Ovary (tissue), 9 donors: Measurements from ENCODE around the gene ADK. TPM values are rescaled to one million over a fixed set of nuclear protein-coding genes. Genes with fewer than 3 reads are reported as not detected.

ENCODE experiments used
- DNase-seq, 5 donors: peaks; one replicate each; pipeline ENCODE4 v3.0.0-alpha.2; 2019 to 2020
- H3K27ac ChIP-seq, 2 donors: fragments of 200-600 bp; one replicate each; pipeline versions ENCODE4 v1.5.1 to v1.8.0; 2019 to 2022
- H3K27me3 ChIP-seq: fragments of 200-600 bp; one replicate; pipeline ENCODE4 v1.8.0; 2022
- H3K36me3 ChIP-seq: fragments of 200-600 bp; sonication (generic); one replicate; pipeline ENCODE4 v1.5.1; 2019
- H3K4me1 ChIP-seq: one replicate; pipeline ENCODE4 v1.8.1; 2013; ENCODE audit warnings: mild to moderate bottlenecking, moderate library complexity; ENCODE audit not compliant: insufficient read depth
- H3K4me3 ChIP-seq: fragments of 200-600 bp; sonication (generic); one replicate; pipeline ENCODE4 v1.5.1; 2017
- H3K9me3 ChIP-seq, 2 donors: fragments of 200-600 bp in 1 of 2; sonication (generic) in 1 of 2; one replicate each; pipeline versions ENCODE4 v1.5.1 to v1.8.1; 2013 to 2019; ENCODE audit warnings: mild to moderate bottlenecking in 1 of 2, moderate library complexity in 1 of 2
- EP300 ChIP-seq: sonication (generic); formaldehyde crosslinking; IDR thresholded peaks from one replicate; pipeline ENCODE4 v1.6.1; 2017; ENCODE audit warnings: antibody characterized with exemption
- POLR2A ChIP-seq: fragments of 450-650 bp; IDR thresholded peaks from one replicate; pipeline ENCODE4 v1.6.1; 2017; ENCODE audit warnings: antibody characterized with exemption, mild to moderate bottlenecking, moderate library complexity
- WGBS, 3 donors: extraction: QIAGEN DNeasy Blood & Tissue Kit in 1 of 3; methylation state at CpG; one replicate each; pipeline versions ENCODE4 v1.1.5 to v1.1.7; 2013 to 2017; 5-methylcytosine and 5-hydroxymethylcytosine counted together
- intact Hi-C, 4 donors: fragments of 100-400 bp; cut with DNase I; formaldehyde crosslinking; loops; one replicate each; pipeline versions ENCODE4 v1.11.0 to v1.15.1; 2022 to 2023
- polyA plus RNA-seq, 2 donors: library from polyadenylated mRNA; stranded (reverse); fragments of 200-250 nt in 1 of 2; fragments of 350-450 nt in 1 of 2; fragmentation: Illumina TruSeq in 1 of 2; extraction: RNeasy Lipid Tissue Mini Kit (QIAGEN cat#74804) in 1 of 2; gene quantifications; one replicate each; pipeline ENCODE4 v1.2.3, GENCODE V29; 2013 to 2014
- total RNA-seq, 7 donors: library from RNA; depleted of rRNA in 2 of 7; stranded (reverse); fragments of >200 nt in 2 of 7; fragmentation: NEBNext Ultra II Directional in 3 of 7; extraction: Animal tissue kit (Norgen Biotek cat#: 25700) in 3 of 7; gene quantifications; one replicate each; pipeline versions ENCODE4 v1.1.0 to v1.2.4, GENCODE V29; 2016 to 2023
- TF ChIP-seq, protein P1 (sequence below), 3 donors: fragments of 450-650 bp in 2 of 3; fragments of 200-600 bp in 1 of 3; IDR thresholded peaks; one replicate each; pipeline versions ENCODE4 v1.5.1 to v1.8.0; 2016 to 2022; ENCODE audit warnings: antibody characterized with exemption in 3 of 3, mild to moderate bottlenecking in 1 of 3
- donor health status: DM: no; HTN: no; CAD: no; lungs with moderate emphysema.
- donor health status: DM: no; HTN: no; CAD: no.
- donor health status: Bipolar disorder and iron deficiency.
- donor health status: DM: yes; HTN: yes; CAD: no.
- donor health status: DM: no; HTN: no; CAD: no.
- donor health status: DM: yes; HTN: yes; CAD: no.

ADK gene
- total and polyA plus RNA-seq, 9 donors = 9.4 to 20.4 (median 12.2) TPM

DNA sequence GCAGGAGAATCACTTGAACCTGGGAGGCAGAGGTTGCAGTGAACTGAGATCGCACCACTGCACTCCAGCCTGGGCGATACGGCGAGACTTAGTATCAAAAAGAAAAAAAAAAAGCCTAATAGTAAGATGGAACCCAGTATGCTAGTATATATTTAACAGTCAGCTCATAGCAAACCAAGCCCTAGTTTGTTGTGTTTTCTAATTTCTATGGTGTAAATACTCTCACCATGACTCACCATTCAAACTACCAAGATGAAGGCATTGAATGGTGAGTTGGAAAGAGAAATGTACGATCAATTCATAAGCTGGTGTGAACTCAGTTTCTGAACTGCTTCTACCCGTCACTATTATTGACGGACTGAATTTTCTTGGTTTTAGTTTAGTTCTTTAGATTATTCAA lies 501.6 kb downstream of the ADK start:
- TF ChIP-seq EP300 = no peak
- TF ChIP-seq POLR2A = no peak
- TF ChIP-seq, protein P1, sequence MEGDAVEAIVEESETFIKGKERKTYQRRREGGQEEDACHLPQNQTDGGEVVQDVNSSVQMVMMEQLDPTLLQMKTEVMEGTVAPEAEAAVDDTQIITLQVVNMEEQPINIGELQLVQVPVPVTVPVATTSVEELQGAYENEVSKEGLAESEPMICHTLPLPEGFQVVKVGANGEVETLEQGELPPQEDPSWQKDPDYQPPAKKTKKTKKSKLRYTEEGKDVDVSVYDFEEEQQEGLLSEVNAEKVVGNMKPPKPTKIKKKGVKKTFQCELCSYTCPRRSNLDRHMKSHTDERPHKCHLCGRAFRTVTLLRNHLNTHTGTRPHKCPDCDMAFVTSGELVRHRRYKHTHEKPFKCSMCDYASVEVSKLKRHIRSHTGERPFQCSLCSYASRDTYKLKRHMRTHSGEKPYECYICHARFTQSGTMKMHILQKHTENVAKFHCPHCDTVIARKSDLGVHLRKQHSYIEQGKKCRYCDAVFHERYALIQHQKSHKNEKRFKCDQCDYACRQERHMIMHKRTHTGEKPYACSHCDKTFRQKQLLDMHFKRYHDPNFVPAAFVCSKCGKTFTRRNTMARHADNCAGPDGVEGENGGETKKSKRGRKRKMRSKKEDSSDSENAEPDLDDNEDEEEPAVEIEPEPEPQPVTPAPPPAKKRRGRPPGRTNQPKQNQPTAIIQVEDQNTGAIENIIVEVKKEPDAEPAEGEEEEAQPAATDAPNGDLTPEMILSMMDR (IDR thresholded peaks at IDR 0.05) = no peak
- Histone ChIP-seq H3K36me3 (no peaks in the 10 kb centered on the region), H3K4me1 (no peaks in the 10 kb centered on the region), H3K9me3 (no peaks in the 10 kb centered on the region), H3K27ac (no peak overlapping the region), H3K4me3 (no peak overlapping the region), H3K27me3 (no peaks in the 10 kb centered on the region)
- WGBS, 3 donors = 98 to 100% (median 98%) methylated on average over 7 of the region's 7 CpGs
- DNase-seq = no peak
- intact Hi-C loops = no loop called here

DNA sequence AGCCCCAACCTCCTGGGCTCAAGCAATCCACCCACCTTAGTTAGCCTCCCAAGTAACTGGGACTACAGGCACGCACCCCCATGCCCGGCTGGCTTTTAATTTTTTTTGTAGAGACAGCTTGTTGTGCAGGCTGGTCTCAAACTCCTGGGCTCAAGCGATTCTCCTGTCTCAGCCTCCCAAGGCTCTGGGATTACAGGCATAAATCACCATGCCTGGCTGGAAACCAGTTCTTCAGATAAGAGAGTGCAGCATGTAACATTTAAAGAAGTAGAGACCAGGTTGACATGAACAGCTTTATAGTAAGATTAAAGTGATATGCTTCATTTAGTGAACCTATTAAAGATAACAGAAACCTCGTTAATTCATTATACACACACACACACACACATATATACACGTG lies 507.5 kb downstream of the ADK start:
- Histone ChIP-seq H3K36me3 (no peaks in the 10 kb centered on the region), H3K4me1 (no peaks in the 10 kb centered on the region), H3K27ac (no peak overlapping the region), H3K4me3 (no peak overlapping the region), H3K27me3 (no peaks in the 10 kb centered on the region), H3K9me3 (no peaks in the 10 kb centered on the region)
- DNase-seq = no peak
- WGBS, 3 donors = 75 to 82% (median 80%) methylated on average over 5 of the region's 5 CpGs
- intact Hi-C loops = no loop called here
- TF ChIP-seq EP300 = no peak
- TF ChIP-seq, protein P1 (IDR thresholded peaks at IDR 0.05) = no peak

DNA sequence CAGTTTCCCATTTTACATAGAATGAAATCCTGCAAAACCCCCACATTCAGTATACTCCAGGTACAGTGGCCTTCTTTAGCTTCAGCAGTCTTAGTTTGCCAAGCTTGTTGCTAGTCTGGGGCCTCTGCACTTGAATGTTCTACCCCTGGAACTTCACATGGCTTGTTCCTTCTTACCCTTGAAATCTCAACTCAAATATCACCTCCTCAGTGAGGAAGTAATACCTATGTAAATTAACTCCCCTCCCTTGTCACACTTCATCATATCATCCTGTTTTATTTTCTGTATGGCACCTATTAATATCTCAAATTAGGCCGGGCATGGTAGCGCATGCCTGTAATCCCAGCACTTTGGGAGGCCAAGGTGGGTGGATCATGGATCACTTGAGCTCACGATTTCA lies 511.6 kb downstream of the ADK start:
- no peak for TF ChIP-seq EP300
- no peaks in the 10 kb centered on the region for H3K4me1 ChIP-seq
- no peaks in the 10 kb centered on the region for H3K27me3 ChIP-seq
- no peak overlapping the region for H3K4me3 ChIP-seq
- WGBS, 3 donors = 95 to 98% (median 95%) methylated on average over 3 of the region's 3 CpGs
- no peak for DNase-seq
- no peaks in the 10 kb centered on the region for H3K36me3 ChIP-seq
- no peaks in the 10 kb centered on the region for H3K9me3 ChIP-seq
- no peak overlapping the region for H3K27ac ChIP-seq
- intact Hi-C loops = no loop called here

DNA sequence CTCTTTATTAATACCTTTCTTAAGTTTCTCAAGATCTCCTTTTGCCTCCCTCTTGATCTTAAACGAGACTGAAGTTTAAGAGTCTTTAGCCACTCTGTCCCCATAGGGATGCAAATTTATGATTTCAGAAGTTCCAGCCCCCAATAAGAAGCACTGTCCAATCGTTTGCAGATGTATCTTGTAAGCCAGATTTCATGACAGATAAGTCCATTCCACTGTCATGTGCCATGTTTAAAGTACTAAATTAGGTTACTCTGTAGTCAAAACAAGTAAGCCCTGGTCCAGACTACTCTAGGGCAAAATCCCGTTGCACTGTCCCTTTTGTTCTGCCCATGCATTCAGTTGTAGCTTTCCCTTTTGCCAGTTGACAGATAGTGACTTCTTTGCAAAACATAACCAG lies 518.2 kb downstream of the ADK start:
- WGBS, 3 donors = 36 to 57% (median 48%) methylated on average over 3 of the region's 3 CpGs
- no peak for DNase-seq
- Histone ChIP-seq H3K9me3 (no peaks in the 10 kb centered on the region), H3K4me1 (peaks cover 3% of the 10 kb centered on the region), H3K36me3 (no peaks in the 10 kb centered on the region), H3K27ac (no peak overlapping the region), H3K4me3 (no peak overlapping the region), H3K27me3 (no peaks in the 10 kb centered on the region)
- TF ChIP-seq, protein P1 (IDR thresholded peaks at IDR 0.05) = no peak
- TF ChIP-seq EP300 = no peak
- no peak for TF ChIP-seq POLR2A
- intact Hi-C loops = no loop called here

DNA sequence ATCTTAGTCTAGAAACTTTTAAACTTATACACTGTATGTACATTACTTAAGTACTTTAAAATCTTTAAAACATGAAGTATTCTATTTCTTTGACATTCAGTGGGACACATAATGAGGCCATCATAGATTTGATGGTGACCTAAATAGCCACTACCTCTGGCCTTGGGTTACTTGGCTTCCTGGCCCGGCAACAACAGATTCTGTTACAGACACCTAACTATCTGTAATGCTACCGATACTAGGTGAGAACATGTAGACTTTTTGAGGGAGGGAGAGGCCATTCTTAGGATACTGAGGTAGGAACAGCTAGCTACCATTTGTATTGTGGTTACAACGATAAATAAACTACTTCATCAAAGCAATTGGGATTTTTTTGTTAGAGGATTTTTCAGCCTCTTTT lies 520.7 kb downstream of the ADK start:
- no peak overlapping the region for H3K4me3 ChIP-seq
- no peak for TF ChIP-seq EP300
- TF ChIP-seq, protein P1 (IDR thresholded peaks at IDR 0.05) = no peak
- no peak for DNase-seq
- 82 to 91% (median 90%) methylated on average over 3 of the region's 3 CpGs for WGBS, 3 donors
- H3K27ac ChIP-seq = no peak overlapping the region
- H3K4me1 ChIP-seq = peaks cover 3% of the 10 kb centered on the region
- no peaks in the 10 kb centered on the region for H3K9me3 ChIP-seq
- no peaks in the 10 kb centered on the region for H3K27me3 ChIP-seq
- no peaks in the 10 kb centered on the region for H3K36me3 ChIP-seq
- intact Hi-C loops = no loop called here
